ENCODE results near the gene HNRNPA1.

The HNRNPA1 gene

DNA sequence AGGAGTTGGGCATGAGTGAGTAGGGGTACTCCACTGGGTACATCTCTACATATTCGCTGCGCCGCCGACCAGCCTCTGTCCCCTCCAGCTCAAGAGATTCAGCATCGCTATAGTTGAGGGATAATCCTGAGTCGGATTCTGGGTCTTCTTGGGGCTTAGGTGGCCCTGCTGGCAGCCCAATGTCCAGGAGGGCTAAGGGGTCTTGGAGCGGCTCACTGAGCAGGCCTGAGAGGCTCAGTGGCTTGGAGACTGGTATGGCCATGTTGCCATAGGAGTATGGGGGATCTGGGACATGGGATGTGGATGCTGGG is 12.4 kb downstream of the HNRNPA1 start:
- TF ChIP-seq, protein P1, sequence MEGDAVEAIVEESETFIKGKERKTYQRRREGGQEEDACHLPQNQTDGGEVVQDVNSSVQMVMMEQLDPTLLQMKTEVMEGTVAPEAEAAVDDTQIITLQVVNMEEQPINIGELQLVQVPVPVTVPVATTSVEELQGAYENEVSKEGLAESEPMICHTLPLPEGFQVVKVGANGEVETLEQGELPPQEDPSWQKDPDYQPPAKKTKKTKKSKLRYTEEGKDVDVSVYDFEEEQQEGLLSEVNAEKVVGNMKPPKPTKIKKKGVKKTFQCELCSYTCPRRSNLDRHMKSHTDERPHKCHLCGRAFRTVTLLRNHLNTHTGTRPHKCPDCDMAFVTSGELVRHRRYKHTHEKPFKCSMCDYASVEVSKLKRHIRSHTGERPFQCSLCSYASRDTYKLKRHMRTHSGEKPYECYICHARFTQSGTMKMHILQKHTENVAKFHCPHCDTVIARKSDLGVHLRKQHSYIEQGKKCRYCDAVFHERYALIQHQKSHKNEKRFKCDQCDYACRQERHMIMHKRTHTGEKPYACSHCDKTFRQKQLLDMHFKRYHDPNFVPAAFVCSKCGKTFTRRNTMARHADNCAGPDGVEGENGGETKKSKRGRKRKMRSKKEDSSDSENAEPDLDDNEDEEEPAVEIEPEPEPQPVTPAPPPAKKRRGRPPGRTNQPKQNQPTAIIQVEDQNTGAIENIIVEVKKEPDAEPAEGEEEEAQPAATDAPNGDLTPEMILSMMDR (conservative IDR thresholded peaks at IDR 0.05; ENCODE audit: low read length), result no peak
- H3K4me3 ChIP-seq (ENCODE audit: low read length), result no peak overlapping the region
- no peak for DNase-seq (ENCODE audit: low read depth)

DNA sequence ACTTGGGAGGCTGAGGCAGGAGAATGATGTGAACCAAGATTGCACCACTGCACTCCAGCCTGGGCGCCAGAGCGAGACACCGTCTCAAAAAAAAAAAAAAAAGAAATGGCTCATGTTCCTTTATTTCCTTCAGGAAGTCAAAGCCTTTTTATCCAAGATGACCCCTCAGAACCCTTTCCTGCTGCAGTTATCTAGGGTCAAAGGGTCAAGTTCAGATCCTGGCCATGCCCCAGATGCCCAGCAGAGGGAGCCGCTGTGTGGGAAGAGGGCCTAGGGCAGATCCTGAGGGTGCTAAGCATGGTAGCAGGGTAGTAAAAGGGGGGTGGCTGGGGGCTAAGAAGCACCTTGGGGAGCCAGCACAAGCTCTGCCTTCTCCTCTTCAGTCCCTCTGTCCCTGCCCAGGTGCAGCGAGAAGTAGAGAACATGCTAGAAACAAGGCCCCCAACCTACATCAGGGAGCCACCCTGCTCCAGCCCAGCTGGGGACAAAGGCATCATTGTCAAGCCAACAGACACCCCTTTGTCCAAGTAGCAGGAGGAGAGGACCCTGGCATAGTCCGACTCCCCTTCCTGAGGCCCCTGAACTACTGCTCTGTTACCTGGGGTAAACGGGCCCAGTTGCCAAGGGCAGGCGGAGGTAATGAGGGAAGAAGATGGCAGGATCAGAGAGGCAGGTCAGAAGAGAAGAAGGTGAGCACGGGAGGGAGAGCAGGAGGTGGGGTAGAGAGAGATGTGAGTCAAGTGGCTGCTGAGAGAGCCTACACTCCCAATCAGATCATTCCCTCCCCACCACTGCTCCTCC is 13.8 kb downstream of the HNRNPA1 start:
- DNase-seq (ENCODE audit: low read depth), result peak; percentile 30
- H3K4me3 ChIP-seq (ENCODE audit: low read length), result no peak overlapping the region
- TF ChIP-seq, protein P1 (conservative IDR thresholded peaks at IDR 0.05; ENCODE audit: low read length), result peak; percentile 88

DNA sequence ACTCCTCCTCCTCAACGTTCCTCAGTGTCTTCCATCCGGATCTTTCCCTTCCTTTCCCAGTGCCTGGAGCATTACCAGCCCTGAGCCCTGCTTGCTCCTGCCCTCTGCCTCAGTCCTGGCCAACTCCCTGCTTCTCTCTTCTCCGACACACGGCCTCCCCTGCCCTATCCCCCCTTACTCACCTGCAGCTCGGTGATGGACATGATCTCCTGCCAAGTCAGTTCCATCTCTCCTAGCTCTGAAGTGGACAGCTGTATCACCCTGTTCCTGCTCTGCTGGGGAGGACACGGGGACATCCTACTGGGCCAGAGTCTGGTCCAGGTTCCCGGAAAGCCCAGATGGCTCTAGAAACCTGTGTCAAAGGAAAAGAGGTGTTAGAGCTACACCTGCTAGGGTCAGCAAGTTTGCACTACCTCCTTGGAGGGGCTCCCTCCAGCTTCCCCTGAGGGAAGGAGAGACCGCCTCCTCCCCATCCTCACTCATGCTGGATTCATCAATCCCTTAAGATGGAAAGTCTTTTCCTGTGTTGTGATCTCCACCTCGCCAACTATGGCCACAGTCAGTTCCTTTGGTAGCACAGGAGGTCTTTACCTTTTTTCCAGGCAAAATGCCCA is 14.5 kb downstream of the HNRNPA1 start:
- no peak overlapping the region for H3K4me3 ChIP-seq (ENCODE audit: low read length)
- DNase-seq (ENCODE audit: low read depth), result no peak
- TF ChIP-seq, protein P1 (conservative IDR thresholded peaks at IDR 0.05; ENCODE audit: low read length), result no peak

DNA sequence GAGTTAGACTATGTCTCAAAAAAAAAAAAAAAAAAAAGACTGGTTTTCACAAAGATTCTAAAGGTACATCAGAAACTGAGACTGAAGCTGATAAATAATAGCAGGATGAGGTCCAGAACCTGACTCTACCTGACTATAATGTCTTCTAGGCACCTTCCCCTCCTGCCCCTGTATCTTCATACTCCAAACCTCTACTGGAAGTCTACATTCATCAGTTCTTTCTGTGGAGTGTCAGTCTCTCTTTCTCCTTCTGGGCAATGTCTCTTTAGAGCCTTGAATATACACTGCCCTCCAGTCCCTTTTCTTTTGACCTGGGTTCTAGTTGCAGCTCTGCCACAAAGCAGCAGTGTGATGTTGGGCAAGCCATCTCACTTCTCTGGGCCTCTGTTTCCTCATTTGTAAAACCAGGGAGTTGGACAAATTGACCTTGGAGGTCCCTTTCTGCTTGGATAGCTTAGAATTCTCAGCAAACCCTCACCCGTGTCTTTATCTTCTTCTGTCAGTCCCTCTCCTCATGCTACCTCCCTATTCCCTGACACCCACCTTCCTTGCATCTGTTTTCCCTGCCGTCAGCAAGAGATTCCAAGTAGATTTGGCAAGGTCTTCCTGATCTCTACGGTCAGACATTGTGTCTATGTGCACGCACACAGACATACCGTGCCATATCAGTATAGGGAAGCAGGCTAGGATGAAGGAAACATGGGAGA is 16.0 kb downstream of the HNRNPA1 start:
- TF ChIP-seq, protein P1 (conservative IDR thresholded peaks at IDR 0.05; ENCODE audit: low read length), result no peak
- H3K4me3 ChIP-seq (ENCODE audit: low read length), result no peak overlapping the region
- no peak for DNase-seq (ENCODE audit: low read depth)

DNA sequence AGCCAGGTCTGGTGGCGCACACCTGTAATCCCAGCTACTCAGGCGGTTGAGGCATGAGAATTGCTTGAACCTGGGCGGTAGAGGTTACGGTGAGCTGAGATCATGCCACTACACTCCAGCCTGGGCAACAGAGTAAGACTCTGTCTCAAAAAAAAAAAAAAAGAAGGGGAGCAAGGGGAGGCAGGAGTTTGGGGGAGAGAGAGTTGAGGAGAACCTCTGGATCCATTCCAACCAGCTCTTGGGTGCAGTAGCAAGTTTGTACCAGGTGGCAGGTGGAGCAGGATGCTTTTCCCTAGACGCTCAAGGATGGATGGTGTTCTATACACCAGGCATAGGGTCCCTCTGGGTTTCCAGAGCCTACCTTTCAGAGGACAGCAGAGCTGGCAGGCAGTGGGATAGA is 18.4 kb downstream of the HNRNPA1 start:
- no peak overlapping the region for H3K4me3 ChIP-seq (ENCODE audit: low read length)
- DNase-seq (ENCODE audit: low read depth), result no peak
- TF ChIP-seq, protein P1 (conservative IDR thresholded peaks at IDR 0.05; ENCODE audit: low read length), result no peak

DNA sequence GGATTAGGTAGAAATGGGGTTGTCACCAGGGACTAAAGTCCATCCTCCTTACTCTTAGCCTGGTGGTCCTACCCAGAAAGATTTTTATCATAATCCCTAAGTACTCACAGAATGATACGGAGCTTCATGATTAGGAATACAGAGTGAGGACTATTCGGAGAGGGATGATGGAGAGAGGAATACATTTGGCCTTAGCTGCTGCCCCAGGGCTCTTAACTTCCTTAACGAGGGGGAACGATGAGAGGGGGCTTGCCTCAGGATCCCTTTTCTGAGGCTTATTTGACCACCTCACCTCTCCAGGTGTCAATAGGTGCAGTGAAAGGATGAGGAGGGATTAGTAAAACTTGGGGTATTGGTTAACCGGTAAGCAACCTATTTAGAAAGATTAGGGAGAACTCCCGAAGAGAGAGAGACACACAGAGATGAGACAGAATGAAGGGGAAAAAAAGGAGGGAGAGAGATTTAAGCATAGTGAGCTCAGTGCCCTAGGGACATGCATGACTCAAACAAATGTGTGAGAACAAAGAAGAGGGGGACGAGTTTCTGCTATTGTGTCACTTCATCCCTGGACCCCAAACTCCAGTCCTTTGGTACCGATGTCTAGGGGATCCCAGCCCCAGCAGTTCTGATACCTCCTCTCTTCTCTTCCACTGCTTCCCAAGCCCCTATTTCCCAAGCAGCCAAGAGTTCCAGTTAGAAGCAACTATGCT is 19.1 kb downstream of the HNRNPA1 start:
- TF ChIP-seq, protein P1 (conservative IDR thresholded peaks at IDR 0.05; ENCODE audit: low read length), result no peak
- no peak overlapping the region for H3K4me3 ChIP-seq (ENCODE audit: low read length)
- DNase-seq (ENCODE audit: low read depth), result no peak
